GM19324 (cell line): ENCODE results near the gene PCID2.
"Not testable (repeated sequence)": the region's sequence is repeated elsewhere in the genome, so short reads cannot be mapped to it uniquely, and the experiment has no call there.

Experiments used
- ATAC-seq: cut with Tn5 transposase; IDR thresholded peaks from one replicate; pipeline ENCODE4 v1.9.1; 2021; ENCODE audit warnings: mild to moderate bottlenecking, moderate library complexity; ENCODE audit not compliant: unreplicated experiment, low FRiP score

The PCID2 gene

GRCh38 chr13:113208421-113209335, at the start of gene PCID2:
Gene PCID2 (minus strand): TSS chr13:113208669. CDS start chr13:113208634, 35 bp downstream.
- peak; percentile 79 for ATAC-seq

DNA sequence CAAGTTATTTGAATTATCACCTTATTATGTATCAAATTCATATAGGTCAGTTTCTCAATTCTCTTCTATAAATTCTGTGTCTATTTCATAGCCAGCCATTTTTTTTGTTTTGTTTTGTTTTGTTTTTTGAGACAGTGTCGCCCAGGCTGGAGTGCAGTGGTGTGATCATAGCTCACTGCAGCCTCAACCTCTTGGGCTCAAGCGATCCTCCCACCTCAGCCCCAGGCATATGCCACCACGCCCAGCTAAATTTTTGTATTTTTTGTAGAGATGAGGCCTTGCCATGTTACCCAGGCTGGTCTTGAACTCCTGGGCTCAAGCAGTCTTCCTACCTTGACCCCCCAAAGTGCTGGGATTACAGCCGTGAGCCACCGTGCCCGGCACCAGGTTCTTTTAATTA, 49.4 kb upstream of the PCID2 start:
- not testable (repeated sequence) for ATAC-seq

DNA sequence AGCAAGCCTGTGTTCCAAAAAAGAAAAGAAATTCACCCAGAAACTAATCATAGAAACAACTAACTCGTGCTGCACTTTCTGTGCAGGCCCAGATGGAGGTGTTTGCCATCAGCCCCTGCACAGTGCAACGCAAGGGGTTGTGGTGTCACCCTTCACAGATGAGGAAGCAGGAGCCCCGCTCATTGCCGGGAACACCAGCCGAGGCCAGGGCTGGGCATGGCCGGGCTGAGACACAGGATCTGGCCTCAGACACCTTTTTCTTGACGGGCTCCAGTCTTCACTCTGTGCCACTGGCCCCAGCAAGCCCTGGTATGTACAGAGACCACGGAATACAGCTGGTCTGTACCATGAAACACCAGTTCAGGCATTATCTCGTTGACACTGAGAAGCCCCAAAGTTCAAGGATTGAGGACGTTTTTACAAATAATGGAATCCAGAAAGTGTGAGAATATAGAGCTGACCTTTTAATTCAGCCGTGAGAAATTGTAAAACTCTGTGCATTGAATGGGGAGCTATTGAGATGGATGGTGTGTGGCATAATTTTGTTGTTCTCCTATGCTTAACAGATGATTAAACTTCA, 44.1 kb upstream of the PCID2 start:
- ATAC-seq, result no peak

DNA sequence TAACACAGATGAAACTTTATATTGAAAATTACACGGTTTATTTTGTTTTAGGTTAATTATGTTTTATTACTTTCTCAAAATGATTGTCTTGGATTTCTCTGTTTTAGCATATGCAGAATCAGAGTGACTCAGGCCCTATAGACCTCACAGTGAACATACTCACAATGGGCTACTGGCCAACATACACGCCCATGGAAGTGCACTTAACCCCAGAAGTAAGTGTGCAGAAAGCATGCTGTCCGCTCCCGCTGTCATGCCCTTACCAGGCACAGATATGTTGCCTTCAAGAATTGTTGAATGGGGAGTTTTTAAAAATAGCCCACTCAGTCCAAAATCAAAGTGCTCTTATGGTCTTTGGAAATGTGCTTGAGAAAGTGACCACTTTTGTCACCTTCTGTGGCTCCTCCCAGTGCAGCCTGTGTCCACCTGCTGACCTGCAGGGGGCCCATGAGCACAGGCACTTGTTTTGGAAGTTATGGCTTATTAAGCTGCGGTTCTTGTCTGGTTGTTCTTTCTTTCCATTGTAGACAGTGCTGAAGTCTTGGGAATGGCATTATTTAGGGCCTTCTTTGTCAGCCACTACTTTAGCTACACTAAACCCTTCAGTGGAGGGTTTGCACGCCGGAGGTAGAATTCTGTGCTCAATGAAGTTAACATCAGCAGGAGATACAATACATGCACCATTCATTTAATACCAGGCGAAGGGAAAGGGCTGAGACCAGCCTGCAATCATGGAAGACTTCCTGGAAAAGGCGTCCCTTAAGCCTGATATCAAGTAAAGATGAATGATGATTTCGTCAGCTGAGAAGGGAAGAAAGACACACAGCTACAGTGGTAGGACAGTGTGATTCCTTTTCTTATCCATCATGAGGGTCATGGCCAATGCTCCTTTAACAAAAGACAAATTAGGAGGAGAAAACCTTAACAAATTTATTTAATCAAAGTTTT, 37.7 kb upstream of the PCID2 start:
- no peak for ATAC-seq

GRCh38 chr13:113243847-113244246, 35.4 kb upstream of the PCID2 start:
- no peak for ATAC-seq

DNA sequence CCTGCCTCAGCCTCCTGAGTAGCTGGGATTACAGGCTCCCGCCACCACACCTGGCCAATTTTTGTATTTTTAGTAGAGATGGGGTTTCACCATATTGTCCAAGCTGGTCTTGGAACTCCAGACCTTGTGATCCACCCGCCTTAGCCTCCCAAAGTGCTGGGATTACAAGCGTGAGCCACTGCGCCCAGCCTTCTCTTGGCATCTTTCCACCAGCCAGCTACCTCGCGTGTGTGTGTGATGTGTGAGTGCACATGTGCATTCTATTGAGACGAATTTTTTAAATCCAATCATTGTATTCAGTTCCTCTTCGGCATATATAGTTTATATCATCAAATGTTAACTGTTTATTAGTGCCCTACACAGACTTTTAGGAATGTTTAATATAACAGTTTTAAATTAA, 33.2 kb upstream of the PCID2 start:
- ATAC-seq, result not testable (repeated sequence)

DNA sequence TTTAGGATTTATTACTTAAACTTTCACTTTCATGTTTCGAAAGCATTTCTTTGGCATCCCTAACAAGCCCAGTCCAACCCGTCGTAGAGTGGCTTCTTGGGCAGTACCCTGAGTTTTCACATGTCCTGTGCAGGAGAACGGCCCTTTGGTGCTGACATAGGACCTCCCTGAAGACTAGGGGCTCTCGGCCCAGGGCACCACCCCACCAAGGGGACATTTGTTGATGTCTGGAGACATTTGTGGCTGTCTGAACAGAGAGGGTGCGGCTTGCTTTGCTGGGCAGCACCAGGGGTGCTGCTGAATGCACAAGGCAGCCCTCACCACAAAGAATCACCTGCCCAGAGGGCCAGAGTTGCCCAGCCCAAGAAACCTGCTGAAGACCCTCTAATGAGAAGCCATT, 31.5 kb upstream of the PCID2 start:
- ATAC-seq, result no peak

DNA sequence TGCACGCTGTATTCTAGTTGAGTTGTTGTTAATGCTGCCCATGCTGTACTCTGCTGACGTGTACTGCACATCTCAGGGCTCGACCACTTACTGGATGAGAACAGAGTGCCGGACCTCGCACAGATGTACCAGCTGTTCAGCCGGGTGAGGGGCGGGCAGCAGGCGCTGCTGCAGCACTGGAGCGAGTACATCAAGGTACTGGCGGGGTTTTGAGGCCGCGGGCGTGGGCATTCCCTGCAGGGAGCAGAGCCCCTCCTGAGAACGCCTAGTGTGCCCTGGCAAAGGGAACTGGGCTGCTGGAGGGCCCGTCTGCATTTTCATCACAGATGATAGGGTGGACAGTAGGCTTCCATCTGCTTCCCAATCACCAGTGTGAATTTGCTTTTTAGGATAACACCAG, 30.9 kb upstream of the PCID2 start:
- ATAC-seq, result no peak

- no peak for ATAC-seq
Measured at GRCh38 chr13:113238536-113238935, 30.1 kb upstream of the PCID2 start.

GRCh38 chr13:113233101-113233500, 24.6 kb upstream of the PCID2 start:
- ATAC-seq, result no peak

- ATAC-seq, result no peak
Measured at GRCh38 chr13:113232208-113233003, 23.9 kb upstream of the PCID2 start.

DNA sequence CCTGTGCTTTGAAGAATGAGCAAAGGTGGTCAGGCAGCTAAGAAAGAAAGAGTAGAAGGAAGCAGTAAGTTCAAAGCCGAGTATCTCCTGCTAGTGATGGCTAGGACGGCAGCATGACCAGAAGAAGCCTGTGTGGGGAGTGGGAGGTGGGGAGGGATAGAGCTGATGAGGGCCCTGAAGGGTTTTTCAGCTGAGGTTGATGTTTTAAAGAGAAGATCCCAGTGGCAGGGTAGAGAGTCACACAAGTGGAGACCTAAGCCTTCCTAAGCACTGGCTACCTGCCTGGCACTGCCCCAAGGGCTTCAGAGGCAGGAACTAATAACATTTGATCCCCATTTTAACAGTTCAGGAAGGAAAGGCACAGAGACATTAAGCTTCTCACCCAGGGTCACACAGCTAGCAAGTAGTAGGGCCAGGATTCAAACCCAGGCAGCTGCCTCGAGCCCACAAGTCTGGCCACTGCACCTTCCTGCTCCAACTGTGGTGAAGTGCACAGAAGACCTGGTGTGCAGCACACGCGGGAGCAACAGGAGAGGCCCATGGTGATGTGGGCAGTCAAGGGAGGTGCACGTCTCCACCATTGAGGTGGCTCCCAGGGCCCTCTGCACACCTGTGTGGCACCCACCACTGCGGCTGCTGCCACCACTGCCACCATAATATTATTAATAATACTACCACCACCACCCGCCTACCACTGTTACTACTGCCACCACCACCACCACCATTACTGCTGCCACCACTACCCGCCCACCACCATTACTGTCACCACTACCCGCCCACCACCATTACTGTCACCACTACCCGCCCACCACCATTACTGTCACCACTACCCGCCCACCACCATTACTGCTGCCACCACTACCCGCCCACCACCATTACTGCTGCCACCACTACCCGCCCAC, 23.1 kb upstream of the PCID2 start:
- ATAC-seq, result no peak

DNA sequence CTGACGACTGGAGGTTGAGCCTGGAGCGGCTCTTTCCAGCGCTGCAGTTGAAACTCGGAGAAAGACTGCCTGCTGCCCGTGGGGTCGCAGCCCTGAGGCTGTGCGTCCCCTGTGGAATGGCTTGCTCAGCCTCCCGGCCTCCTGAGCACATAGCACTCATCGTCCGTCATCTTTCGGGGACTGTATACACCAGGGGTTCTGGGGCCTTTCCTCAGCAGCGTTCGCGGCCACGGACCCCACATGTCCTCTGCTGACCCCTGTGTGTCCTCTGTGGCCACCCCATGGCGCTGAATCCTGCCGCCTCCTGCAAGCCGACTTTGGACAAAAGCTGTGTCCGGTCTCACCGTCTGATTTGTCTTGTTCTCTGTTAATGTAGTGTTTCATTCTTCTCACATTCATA, 21.3 kb upstream of the PCID2 start:
- no peak for ATAC-seq

DNA sequence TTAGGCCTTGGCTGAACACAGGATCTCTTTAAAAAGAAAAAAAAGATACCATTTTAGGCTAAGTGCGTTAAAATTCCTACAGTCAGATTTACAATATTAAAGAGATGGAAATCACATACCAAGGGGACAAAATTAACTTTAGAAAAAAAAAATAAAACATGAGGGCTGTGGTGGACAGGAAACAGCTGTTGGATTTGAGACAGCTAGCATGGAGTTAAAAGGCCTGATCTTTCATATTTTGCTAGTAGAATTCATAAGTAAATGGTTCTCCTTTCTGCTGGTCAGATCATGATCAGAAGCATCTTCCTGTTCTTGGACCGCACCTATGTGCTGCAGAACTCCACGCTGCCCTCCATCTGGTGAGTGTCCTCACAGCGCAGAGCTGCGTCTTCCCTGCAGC, 20.7 kb upstream of the PCID2 start:
- no peak for ATAC-seq

DNA sequence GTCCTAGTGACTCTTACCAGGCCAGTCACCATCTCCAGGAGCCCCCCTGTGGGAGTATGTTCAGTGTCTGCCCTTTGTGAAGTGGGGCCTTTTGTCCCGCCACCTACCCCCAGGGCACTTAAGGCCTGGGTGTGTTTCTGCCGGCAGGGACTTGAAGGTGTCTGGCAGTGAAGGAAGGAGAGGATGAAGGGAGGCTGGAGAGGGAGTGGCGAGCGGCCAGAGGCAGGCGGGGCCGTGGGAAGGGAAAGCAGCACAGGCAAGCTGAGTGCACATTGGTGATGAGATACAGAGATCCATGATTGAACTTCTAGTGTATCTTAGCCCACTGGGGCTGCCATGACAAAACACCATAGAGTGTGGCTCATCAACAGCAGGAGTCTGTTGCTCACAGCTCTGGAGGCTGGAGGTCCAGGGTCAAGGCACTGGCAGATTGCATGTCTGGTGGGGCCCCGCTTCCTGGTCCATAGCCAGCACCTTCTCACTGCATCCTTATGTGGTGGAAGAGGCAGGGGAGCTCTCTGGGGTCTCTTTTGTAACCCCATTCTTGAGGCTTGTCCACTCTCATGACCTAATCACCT, 18.5 kb upstream of the PCID2 start:
- ATAC-seq, result no peak

GRCh38 chr13:113225515-113225914, 17.0 kb upstream of the PCID2 start:
- no peak for ATAC-seq

- no peak for ATAC-seq
Measured at GRCh38 chr13:113224486-113224885, 16.0 kb upstream of the PCID2 start.

GRCh38 chr13:113223070-113223469, 14.6 kb upstream of the PCID2 start:
- no peak for ATAC-seq

- no peak for ATAC-seq
Measured at GRCh38 chr13:113220877-113221276, 12.4 kb upstream of the PCID2 start.
